RWPE1 (cell line): Measurements from ENCODE around the gene RNASE9.
"Not testable (repeated sequence)": the region's sequence is repeated elsewhere in the genome, so short reads cannot be mapped to it uniquely, and the experiment has no call there.

Experiments used
- CTCF ChIA-PET: fragments of 350-600 bp; sonication (Branson Sonifier 250); formaldehyde crosslinking; extraction: SDS; loops from one replicate; lab custom pipeline; 2021; lab: Yijun Ruan, JAX
- POLR2A ChIA-PET: fragments of 400-600 bp; formaldehyde crosslinking; extraction: SDS; loops from one replicate; lab custom pipeline; 2020; ENCODE audit warnings: antibody characterized with exemption; ENCODE audit not compliant: low non-redundant PET; lab: Yijun Ruan, JAX
- DNase-seq: peaks from one replicate; pipeline ENCODE4 v3.0.0; 2012; ENCODE audit warnings: low spot score
- H3K27ac ChIP-seq: fragments of 450-650 bp; 2 replicates; pipeline ENCODE4 v1.5.1; 2017
- TF ChIP-seq, protein P1 (sequence below): fragments of 450-650 bp; conservative IDR thresholded peaks from 2 replicates; pipeline ENCODE4 v1.5.1; 2017; ENCODE audit warnings: low read depth, mild to moderate bottlenecking

The RNASE9 gene

DNA sequence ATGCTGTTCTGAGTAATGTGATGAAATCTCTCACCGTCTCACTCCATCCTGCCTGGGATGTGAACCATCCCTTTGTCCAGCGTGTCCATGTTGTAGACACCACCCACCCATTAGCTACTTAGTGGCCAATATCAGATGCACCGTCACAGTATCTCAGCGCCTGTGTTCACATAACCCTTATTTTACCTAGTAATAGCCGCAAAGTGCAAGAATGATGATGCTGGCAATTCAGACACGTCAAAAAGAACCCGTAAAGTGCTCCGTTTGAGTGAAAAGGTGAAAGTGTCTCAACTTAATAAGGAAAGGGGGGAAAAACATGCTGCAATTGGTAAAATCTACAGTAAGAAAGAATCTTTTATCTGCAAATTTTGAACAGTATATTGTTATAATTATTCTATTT lies 52.5 kb downstream of the RNASE9 start:
- TF ChIP-seq, protein P1, sequence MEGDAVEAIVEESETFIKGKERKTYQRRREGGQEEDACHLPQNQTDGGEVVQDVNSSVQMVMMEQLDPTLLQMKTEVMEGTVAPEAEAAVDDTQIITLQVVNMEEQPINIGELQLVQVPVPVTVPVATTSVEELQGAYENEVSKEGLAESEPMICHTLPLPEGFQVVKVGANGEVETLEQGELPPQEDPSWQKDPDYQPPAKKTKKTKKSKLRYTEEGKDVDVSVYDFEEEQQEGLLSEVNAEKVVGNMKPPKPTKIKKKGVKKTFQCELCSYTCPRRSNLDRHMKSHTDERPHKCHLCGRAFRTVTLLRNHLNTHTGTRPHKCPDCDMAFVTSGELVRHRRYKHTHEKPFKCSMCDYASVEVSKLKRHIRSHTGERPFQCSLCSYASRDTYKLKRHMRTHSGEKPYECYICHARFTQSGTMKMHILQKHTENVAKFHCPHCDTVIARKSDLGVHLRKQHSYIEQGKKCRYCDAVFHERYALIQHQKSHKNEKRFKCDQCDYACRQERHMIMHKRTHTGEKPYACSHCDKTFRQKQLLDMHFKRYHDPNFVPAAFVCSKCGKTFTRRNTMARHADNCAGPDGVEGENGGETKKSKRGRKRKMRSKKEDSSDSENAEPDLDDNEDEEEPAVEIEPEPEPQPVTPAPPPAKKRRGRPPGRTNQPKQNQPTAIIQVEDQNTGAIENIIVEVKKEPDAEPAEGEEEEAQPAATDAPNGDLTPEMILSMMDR = no peak
- ChIA-PET CTCF (no interaction called here), POLR2A (no interaction called here)
- DNase-seq = no peak
- no peak overlapping the region for H3K27ac ChIP-seq

DNA sequence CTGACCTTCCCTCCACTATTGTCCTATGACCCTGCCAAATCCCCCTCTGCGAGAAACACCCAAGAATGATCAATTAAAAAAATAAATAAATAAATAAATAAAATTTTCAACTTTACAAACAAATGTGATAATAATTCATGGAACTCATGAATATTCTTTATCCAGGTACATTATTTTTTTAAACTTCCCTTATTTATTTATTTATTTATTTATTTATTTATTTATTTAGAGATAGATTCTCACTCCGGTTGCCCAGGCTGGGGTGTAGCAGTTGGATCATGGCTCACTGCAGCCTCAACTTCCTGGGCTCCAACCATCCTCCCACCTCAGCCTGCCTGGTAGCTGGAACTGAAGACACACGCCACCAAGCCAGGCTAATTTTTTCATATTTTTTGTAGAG lies 53.3 kb downstream of the RNASE9 start:
- DNase-seq, POLR2A ChIA-PET, H3K27ac ChIP-seq, CTCF ChIA-PET: not testable (repeated sequence)

DNA sequence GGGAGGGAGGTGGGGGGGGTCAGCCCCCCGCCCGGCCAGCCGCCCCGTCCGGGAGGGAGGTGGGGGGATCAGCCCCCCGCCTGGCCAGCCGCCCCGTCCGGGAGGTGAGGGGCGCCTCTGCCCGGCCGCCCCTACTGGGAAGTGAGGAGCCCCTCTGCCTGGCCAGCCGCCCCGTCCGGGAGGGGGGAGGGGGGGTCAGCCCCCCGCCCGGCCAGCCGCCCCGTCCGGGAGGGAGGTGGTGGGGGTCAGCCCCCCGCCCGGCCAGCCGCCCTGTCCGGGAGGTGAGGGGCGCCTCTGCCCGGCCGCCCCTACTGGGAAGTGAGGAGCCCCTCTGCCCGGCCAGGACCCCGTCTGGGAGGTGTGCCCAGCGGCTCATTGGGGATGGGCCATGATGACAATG lies 54.1 kb downstream of the RNASE9 start:
- H3K27ac ChIP-seq, CTCF ChIA-PET, DNase-seq, POLR2A ChIA-PET: not testable (repeated sequence)

DNA sequence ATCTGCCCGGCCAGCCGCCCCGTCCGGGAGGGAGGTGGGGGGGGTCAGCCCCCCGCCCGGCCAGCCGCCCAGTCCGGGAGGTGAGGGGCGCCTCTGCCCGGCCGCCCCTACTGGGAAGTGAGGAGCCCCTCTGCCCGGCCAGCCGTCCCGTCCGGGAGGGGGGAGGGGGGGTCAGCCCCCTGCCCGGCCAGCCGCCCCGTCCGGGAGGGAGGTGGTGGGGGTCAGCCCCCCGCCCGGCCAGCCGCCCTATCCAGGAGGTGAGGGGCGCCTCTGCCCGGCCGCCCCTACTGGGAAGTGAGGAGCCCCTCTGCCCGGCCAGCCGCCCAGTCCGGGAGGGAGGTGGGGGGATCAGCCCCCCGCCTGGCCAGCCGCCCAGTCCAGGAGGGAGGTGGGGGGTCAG lies 54.6 kb downstream of the RNASE9 start:
- H3K27ac ChIP-seq, POLR2A ChIA-PET, DNase-seq, CTCF ChIA-PET: not testable (repeated sequence)
